Measurements from ENCODE around the gene NAT16. TPM values are rescaled to one million over a fixed set of nuclear protein-coding genes. Genes with fewer than 3 reads are reported as not detected.
"Not testable (repeated sequence)": the region's sequence is repeated elsewhere in the genome, so short reads cannot be mapped to it uniquely, and the experiment has no call there.

NAT16 gene
- total RNA-seq, 4 donors from 2014 or later = 0.29 to 1.4 TPM; not detected in 2

DNA sequence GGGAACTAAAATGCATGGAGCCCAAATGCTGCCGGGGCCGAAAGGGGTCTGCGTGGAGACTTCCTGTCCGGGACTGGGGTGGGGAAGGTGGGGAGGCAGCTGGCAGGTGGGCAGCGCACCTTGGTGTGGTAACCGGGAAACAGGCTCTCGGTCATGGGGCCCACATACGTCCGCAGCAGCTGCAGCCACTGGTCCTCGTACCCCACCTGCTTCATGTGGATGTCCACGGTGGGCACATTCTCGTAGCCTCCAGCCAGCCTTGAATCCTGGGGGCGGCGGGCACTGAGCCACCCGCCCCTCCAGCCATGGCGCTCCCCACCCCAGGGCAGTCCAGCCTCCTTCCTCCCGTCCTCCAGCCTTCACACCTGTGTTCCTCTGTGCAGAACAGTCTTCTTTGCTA, 27.4 kb upstream of the NAT16 start:
- intact Hi-C loops (cut with DNase I) = no loop called here
- DNase-seq = no peak
- no peak overlapping the region for H3K4me3 ChIP-seq (replicated peaks in 1 of 3)
- TF ChIP-seq POLR2A (IDR thresholded peaks at IDR 0.05) = no peak
- TF ChIP-seq, protein P1, sequence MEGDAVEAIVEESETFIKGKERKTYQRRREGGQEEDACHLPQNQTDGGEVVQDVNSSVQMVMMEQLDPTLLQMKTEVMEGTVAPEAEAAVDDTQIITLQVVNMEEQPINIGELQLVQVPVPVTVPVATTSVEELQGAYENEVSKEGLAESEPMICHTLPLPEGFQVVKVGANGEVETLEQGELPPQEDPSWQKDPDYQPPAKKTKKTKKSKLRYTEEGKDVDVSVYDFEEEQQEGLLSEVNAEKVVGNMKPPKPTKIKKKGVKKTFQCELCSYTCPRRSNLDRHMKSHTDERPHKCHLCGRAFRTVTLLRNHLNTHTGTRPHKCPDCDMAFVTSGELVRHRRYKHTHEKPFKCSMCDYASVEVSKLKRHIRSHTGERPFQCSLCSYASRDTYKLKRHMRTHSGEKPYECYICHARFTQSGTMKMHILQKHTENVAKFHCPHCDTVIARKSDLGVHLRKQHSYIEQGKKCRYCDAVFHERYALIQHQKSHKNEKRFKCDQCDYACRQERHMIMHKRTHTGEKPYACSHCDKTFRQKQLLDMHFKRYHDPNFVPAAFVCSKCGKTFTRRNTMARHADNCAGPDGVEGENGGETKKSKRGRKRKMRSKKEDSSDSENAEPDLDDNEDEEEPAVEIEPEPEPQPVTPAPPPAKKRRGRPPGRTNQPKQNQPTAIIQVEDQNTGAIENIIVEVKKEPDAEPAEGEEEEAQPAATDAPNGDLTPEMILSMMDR (IDR thresholded peaks at IDR 0.05) = no peak
- no peaks in the 10 kb centered on the region for H3K9me3 ChIP-seq
- H3K36me3 ChIP-seq = peaks cover 27 to 29% of the 10 kb centered on the region in 2 donors
- 94 to 98% methylated on average over 6 to 15 of the region's 17 CpGs for WGBS, 2 donors
- no peak overlapping the region for H3K27ac ChIP-seq
- H3K27me3 ChIP-seq = peaks cover 4% of the 10 kb centered on the region
- no peaks in the 10 kb centered on the region for H3K4me1 ChIP-seq

DNA sequence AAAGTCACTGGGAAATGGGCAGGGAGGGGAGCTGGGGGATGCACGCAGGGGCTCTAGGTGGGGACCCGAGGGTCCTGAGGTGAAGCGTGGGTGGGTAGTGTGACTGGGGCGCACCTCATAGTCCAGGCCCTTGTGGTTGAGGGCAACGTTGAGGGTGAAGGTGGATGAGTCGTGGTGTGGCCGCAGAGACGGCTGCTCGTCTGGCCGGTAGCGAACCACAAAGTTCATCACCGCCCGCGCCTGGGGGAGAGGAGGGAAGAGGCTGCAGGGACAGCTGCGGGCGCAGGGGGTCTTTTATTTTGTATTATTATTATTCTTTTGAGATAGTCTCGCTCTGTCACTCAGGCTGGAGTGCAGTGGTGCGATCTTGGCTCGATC, 26.6 kb upstream of the NAT16 start:
- Histone ChIP-seq H3K4me1 (peaks cover 0 to 7% of the 10 kb centered on the region in 2 donors), H3K4me3 (replicated peaks in 1 of 3) (no peak overlapping the region), H3K27ac (no peak overlapping the region), H3K36me3 (peaks cover 19 to 22% of the 10 kb centered on the region in 2 donors), H3K9me3 (no peaks in the 10 kb centered on the region), H3K27me3 (peaks cover 8% of the 10 kb centered on the region)
- WGBS, 2 donors = 90 to 93% methylated on average over 19 of the region's 19 CpGs
- intact Hi-C loops (cut with DNase I) = no loop called here
- no peak for TF ChIP-seq POLR2A (IDR thresholded peaks at IDR 0.05)
- TF ChIP-seq, protein P1 (IDR thresholded peaks at IDR 0.05) = no peak
- no peak for DNase-seq

DNA sequence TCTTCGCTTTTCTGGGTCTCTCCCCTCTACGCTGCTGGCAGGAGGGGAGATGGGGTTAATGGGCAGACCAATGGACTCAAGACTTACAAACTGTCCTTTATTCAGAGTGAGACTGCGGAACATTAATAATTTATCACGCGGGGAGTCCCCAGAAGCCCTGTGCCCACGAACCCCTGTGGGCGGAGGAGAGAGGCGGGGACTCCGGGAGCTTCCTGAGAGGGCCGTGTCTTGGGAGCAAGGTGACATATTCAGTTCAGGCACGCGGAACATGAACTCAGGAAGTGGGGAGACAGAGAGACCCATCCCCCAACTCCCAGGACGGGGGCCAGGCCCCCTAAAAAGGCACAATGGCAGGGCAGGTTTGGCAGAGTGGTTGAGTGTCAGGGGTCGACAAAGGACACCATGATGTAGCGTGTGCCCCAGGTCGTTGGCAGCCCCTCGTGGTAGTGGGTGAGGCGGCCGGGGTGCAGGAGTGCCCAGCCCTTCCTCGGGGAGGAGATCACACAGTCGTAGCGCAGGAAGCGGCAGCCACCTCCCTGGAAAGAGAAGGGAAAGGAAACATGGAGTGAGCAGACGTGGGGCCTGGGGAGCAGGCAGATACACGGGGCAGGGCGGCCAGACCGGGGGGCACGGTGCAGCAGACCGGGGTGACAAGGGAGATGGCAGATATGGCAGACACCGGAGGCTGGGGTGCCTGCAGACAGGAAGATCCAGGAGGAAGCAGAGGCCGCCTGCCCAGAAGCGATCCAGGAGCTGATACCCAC, 26.0 kb upstream of the NAT16 start:
- Histone ChIP-seq H3K27me3 (peaks cover 8% of the 10 kb centered on the region), H3K9me3 (no peaks in the 10 kb centered on the region), H3K27ac (no peak overlapping the region), H3K4me1 (peaks cover 0 to 8% of the 10 kb centered on the region in 2 donors), H3K36me3 (peaks cover 14 to 18% of the 10 kb centered on the region in 2 donors), H3K4me3 (replicated peaks in 1 of 3) (no peak overlapping the region)
- WGBS, 2 donors = 88 to 89% methylated on average over 32 of the region's 32 CpGs
- TF ChIP-seq, protein P1 (IDR thresholded peaks at IDR 0.05) = no peak
- no peak for TF ChIP-seq POLR2A (IDR thresholded peaks at IDR 0.05)
- DNase-seq = no peak
- intact Hi-C loops (cut with DNase I) = no loop called here

DNA sequence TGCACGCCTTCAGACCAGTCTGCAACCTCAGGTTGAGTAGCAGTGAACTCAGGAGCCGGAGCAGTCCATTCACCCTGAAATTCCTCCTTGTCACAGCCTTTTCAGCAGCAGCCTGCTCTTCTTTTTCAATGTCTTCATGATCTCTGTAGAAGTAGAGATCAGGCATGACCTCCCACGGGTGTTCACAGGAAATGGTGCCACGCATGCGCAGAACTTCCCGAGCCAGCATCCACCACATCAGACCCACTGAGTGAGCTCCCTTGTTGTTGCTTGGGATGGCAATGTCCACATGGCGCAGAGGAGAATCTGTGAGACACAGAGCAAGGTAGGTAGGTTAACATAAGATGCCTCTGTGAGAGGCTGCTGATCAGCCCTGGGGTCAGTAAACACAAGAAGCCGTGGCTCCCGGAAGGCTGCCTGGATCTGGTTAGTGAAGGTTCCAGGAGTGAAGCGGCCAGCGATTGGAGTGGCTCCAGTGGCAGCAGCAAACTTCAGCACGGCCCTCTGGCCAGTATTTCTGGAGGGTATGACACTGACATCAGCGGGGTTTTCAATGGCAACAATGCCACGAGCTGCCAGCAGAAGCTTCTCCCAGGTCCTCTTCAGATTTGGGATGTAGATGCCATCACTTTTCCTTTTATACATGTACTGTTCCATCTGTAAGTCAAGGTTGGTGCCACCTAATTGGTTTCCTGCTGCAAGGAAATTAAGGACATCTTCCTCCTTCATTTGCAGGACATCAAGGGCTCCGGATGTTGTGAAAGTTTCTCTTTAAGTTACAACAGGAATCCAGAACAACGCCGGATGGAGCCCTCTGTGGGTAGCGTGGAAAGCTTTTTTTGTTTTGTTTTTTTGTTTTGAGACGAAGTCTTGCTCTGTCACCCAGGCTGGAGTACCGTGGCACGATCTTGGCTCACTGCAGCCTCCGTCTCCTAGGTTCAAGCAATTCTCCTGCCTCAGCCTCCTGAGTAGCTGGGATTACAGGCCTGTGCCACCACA, 23.9 kb upstream of the NAT16 start:
- H3K27me3 ChIP-seq; DNase-seq; H3K9me3 ChIP-seq; intact Hi-C loops (cut with DNase I); H3K27ac ChIP-seq; H3K4me3 ChIP-seq (replicated peaks in 1 of 3); H3K36me3 ChIP-seq; H3K4me1 ChIP-seq: not testable (repeated sequence)
- WGBS, 2 donors = 64 to 65% methylated on average over 22 of the region's 22 CpGs

DNA sequence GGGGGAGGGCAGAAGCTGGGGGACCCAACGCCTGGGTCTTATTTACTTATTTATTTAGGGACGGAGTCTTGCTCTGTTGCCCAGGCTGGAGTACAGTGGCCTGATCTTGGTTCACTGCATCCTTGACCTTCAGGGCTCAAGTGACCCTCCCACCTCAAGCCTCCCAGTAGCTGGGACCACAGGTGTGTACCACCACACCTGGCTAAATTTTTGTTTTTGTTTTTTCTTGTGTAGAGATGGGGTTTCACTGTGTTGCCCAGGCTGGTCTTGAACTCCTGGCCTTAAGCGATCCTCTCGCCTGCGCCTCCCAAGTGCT, 22.5 kb upstream of the NAT16 start:
- Histone ChIP-seq H3K27ac (no peak overlapping the region), H3K4me1 (peaks cover 0 to 8% of the 10 kb centered on the region in 2 donors), H3K4me3 (replicated peaks in 1 of 3) (no peak overlapping the region), H3K36me3 (no peaks in the 10 kb centered on the region), H3K27me3 (peaks cover 8% of the 10 kb centered on the region), H3K9me3 (no peaks in the 10 kb centered on the region)
- intact Hi-C loops (cut with DNase I) = no loop called here
- TF ChIP-seq POLR2A (IDR thresholded peaks at IDR 0.05) = no peak
- TF ChIP-seq, protein P1 (IDR thresholded peaks at IDR 0.05) = no peak
- no peak for DNase-seq
- WGBS, 2 donors = 80 to 86% methylated on average over 5 of the region's 5 CpGs
